Islet precursor cell (in vitro differentiated cells): ENCODE measurements around the gene GBX1.
A peak's percentile ranks its signal among the peaks of the same experiment; 100 is the strongest.

Experiments used
- DNase-seq: peaks from one replicate; pipeline ENCODE4 v3.0.0-alpha.2; 2018

The GBX1 gene

GRCh38 chr7:151125470-151125845 lies 42.0 kb downstream of the GBX1 start:
- DNase-seq, result peak; percentile 84

DNA sequence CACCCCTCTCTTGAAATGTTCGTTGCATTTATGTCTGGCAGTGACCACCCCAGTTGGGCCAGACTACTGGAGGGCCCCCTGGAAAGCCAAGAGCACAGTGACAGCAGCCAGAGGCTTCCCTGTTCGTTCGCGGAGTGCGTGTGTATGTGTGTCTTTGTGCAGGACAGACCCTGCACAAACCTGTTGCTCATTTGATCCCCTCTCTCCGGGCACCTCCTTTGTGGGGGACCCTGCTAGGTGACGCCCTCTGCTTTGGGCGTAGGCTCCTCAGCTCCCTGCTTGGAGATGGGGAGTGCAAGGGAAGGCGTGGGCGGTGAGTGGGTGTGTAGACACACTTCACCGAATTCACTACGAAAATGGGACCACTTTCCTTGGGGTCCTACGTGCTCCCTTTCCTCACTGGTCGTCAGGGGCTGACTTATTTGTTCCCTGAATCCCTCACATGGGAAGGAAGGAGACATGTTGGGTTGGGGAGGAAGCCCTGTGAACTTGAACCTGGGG lies 42.5 kb downstream of the GBX1 start:
- no peak for DNase-seq

- no peak for DNase-seq
Measured at GRCh38 chr7:151124481-151124880, 43.0 kb downstream of the GBX1 start.

DNA sequence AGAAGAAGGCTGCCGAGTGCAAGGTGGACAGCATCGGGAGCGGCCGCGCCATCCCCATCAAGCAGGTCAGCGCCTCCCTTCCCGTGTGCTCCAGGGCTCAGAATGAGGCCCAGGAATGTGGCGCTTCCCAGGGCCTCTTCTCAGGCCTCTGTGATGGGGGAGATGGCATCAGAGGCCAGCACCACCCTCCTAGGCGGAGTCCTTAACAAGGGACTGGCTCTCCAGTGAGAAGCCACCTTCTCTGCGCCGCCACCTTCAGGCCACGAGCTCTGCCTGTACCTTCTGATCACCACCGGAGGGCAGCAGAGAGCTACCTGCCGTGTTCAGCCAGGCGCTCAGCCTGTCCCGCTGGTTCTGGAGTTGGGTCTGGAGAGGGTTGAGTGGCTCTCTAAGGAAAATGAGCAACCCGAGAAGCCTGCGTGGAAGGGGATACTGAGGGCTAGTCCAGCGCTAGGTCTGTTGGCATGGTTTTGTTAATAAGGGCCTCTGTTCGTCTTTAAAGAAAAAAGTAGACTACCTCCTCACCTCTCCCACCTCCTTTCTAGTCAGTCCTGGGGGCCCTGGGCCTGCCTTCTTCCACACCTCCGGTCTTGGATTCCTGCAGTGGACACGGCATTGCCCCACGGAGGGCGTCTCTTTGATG lies 43.6 kb downstream of the GBX1 start:
- DNase-seq, result peak; percentile 96

GRCh38 chr7:151123158-151123821 lies 44.2 kb downstream of the GBX1 start:
- DNase-seq, result no peak

GRCh38 chr7:151122796-151123157 lies 44.7 kb downstream of the GBX1 start:
- DNase-seq, result no peak

- no peak for DNase-seq
Measured at GRCh38 chr7:151122276-151122675, 45.2 kb downstream of the GBX1 start.

DNA sequence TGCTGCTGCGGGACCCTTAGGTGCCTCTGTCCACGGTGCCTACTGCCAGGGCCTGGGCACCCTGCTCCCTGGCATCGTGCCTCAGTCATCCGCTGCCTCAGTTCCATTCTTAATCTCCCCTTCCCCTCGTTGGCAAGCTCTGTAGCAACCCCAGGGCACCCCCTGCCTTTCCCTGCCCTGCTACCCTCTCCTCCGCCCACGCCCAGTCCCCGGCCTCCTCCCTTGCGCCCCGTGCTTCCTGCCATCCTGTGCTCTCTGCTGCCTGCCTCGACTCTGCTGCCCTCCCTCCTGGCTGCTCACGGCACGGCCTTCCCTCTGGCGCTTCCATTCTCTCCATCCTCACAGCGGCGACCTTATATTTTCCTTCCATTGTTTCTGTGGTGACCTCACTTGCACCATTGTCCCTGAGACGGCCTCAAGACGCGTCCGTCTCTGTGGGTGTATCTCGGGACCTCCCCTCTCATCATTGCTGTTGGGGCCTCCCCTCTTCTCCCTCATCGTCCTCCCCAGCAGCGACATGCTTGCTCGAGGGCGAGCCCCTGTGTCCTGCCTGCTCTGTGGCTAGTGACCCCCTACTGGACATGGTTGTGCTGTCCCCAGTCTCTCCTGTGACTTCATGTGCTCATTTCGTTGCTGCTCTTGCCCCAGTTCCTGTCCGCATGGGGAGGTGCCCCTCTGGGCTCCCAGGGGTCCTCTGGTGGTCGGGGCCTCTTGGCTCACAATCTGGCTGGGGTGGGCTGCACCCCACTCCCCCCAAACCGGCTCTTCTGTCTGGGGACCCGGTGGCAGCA lies 45.9 kb downstream of the GBX1 start:
- no peak for DNase-seq

DNA sequence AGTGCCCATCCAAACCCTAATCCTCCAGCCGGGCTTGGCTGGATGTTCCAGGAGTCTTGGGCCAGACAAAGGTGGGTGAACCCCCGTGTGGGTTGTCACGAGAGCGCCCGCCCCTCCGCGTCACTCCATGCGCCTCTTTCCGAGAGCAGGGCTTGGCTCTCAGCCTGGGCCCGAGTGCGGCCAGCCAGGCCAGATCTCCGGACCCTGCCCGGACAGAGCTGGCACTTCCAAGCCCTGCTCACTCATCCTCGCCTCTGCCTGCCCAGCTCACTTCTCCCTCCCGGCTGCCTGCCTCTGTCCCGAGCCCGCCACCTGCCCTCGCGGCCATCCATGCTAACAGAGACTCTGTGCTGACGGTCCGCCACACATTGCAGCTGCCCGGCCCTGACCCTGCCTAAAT lies 46.6 kb downstream of the GBX1 start:
- no peak for DNase-seq

- DNase-seq, result no peak
Measured at GRCh38 chr7:151119902-151120301, 47.6 kb downstream of the GBX1 start.

DNA sequence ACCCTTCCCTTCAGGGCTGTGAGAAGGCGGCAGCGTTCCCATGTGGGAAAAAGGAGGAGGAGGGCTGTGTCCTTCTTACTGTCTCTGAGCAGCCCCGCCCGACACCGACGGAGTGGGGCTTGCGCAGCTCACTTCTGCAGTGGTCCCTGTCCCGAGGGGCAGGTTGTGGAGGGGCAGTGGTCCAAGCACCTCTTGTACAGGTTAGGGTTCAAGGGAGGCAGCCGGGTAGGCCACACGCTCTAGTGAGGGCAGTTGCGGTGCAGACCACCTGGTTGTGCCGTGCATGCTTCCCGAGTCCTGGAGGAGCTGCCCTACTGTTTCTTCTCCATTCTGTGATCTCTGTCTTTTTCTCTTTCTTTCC lies 48.5 kb downstream of the GBX1 start:
- DNase-seq, result no peak

- no peak for DNase-seq
Measured at GRCh38 chr7:151118108-151119054, 49.1 kb downstream of the GBX1 start.

GRCh38 chr7:151117565-151117964 lies 49.9 kb downstream of the GBX1 start:
- DNase-seq, result no peak

DNA sequence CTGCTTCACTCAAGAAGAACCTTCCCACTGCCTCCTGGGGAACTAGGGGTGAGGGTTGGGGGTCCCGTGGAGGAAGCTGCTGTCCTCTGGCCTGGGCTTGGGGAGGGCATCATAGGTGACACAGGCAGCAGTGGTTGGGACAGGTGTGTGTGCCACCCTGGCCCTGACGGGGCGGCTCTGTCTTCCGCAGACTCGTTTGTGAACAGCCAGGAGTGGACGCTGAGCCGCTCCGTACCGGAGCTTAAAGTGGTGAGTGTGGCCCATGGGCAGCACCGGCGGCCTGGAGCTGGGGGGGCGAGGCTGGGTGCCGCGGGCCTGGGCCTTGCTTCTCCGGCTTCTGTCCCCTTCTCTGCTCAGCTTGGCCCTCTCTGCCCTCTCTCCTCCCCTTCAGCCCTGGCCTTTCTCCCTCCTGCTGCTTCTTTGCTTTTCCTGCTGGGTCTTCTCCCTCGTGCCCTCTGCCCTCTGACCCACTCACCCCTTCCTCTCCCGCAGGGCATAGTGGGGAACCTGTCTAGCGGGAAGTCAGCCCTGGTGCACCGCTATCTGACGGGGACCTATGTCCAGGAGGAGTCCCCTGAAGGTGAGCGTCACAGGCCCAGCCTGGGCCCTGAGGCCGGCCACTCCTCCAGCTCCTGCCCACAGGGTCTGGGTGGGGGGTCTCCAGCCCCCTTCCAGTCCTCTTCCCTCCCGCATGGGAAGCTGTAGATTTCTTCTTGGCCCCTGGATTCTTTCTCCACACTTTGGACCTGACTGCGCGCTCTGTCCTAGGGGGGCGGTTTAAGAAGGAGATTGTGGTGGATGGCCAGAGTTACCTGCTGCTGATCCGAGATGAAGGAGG lies 50.7 kb downstream of the GBX1 start:
- no peak for DNase-seq

- DNase-seq, result peak; percentile 89
Measured at GRCh38 chr7:151115836-151116418, 51.6 kb downstream of the GBX1 start.

- peak; percentile 71 for DNase-seq
Measured at GRCh38 chr7:151115121-151115835, 52.2 kb downstream of the GBX1 start.

DNA sequence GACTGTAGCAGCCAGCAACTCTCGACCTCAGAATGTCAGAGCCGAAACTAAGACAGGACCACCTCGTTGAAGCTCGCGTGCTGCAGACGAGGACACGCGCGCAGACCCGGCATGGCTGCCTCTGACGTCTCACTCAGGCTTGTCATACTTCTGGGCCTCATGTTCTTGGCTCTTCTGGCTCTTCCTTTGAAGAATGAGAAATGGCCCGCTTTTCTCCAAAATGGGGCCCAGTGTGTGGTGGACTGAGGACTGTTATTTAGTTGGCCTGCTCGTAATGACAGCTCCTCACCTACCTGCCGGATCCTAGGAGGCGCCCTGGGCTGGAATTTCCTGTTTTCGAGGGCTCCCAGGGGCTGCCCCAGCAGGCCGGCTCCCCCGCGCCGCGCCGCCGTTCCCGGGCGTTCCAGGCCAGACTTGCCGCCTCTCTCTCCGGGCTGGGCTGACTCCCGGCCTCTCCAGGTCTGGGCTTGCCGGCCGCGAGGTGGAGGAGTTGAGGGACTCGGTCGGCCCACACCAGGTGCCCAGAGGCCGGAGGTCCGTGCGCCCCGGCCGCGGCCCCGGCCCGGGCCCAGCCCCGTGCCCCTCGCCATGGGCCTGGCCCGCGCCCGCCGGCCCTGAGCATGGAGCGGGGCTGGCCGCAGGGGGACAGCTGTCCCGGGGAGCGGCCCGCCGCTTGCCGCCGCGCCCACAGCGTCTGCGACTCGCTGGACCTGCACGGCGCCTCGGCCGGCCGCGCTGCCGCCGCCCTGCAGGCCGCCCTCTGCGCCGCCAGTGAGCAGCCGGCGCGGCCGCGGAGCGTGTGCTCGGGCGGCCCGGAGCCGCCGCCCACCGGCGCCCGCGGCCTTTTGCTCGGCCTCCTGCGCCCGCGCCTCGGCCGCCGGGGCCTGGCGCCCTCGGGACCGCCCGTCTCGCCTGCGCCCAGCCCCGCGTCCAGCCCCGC lies 53.1 kb downstream of the GBX1 start:
- DNase-seq, result no peak

GRCh38 chr7:151113344-151114150 lies 53.9 kb downstream of the GBX1 start:
- DNase-seq, result peak; percentile 98
